ENCODE data around the gene TMEM132A.

DNA sequence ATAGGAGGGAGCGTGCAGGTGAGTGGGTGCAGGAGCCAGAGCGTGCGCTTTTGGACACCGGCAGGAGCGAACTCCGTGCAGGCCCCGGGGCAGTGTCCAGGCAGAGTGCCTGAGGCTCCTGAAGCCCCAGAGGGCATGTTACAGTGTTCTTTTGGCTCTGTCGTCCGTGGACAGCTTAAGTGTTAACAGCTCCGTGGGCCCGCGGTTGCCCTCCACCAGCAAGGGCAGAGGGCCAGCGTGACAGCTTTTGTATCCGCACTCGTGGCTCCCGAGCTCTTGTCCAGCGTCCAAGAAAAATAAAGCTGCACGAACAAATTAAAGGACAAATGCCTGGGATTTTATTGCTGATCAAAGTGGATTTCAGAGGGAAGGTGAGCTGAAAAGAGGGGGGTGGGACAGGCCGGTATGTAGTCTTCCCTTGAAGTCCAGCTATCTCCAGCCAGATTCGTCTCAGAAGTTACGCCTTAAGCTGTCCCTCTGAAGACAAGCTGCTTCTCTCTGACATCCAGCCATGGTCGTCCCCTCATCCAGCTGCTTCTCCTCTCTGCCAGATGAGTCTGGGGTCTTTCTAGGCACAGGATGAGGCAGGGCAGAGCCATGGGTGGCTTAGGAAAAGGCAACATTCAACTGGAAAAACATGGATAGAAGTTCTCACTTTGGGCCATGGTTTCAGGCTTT lies 11.3 kb upstream of the TMEM132A start:
- TF ChIP-seq EZH2 (IDR thresholded peaks at IDR 0.05; ENCODE audit: low read depth): no peak
- TF ChIP-seq, protein P1, sequence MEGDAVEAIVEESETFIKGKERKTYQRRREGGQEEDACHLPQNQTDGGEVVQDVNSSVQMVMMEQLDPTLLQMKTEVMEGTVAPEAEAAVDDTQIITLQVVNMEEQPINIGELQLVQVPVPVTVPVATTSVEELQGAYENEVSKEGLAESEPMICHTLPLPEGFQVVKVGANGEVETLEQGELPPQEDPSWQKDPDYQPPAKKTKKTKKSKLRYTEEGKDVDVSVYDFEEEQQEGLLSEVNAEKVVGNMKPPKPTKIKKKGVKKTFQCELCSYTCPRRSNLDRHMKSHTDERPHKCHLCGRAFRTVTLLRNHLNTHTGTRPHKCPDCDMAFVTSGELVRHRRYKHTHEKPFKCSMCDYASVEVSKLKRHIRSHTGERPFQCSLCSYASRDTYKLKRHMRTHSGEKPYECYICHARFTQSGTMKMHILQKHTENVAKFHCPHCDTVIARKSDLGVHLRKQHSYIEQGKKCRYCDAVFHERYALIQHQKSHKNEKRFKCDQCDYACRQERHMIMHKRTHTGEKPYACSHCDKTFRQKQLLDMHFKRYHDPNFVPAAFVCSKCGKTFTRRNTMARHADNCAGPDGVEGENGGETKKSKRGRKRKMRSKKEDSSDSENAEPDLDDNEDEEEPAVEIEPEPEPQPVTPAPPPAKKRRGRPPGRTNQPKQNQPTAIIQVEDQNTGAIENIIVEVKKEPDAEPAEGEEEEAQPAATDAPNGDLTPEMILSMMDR (conservative IDR thresholded peaks at IDR 0.05): no peak

Data from PC-9 (cell line).